AG04450 (cell line): ENCODE data around the gene MMP24OS. TPM values are rescaled to one million over a fixed set of nuclear protein-coding genes. Genes with fewer than 3 reads are reported as not detected.

Experiments
- CTCF ChIA-PET: fragments of 300-600, 350-600 bp; formaldehyde crosslinking; extraction: SDS; loops from one replicate; lab custom pipeline; 2022; ENCODE audit warnings: antibody characterized with exemption, inconsistent platforms; lab: Charles Lee
- POLR2A ChIA-PET: fragments of 350-600 bp; formaldehyde crosslinking; extraction: SDS; loops from one replicate; lab custom pipeline; 2021; ENCODE audit warnings: antibody characterized with exemption, inconsistent platforms; lab: Yijun Ruan, JAX
- DNase-seq: peaks from one replicate; pipeline ENCODE4 v3.0.0-alpha.2; 2011; ENCODE audit warnings: low read depth, low spot score
- H3K27ac ChIP-seq: one replicate; pipeline ENCODE4 v1.5.1; 2012; ENCODE audit warnings: low read depth, low read length, control low read depth
- H3K27me3 ChIP-seq: one replicate; pipeline ENCODE4 v1.6.0; 2012; ENCODE audit warnings: low read length; ENCODE audit not compliant: control insufficient read depth, insufficient read depth
- H3K4me3 ChIP-seq: 2 replicates; pipeline ENCODE4 v1.5.1; 2011; ENCODE audit warnings: mild to moderate bottlenecking, low read depth, low read length, control low read depth
- H3K9me3 ChIP-seq: 2 replicates; pipeline ENCODE4 v1.5.1; 2012; ENCODE audit warnings: low read length; ENCODE audit not compliant: control insufficient read depth, insufficient read depth
- CTCF ChIP-seq: IDR thresholded peaks from 2 replicates; pipeline ENCODE4 v1.5.1; 2011; ENCODE audit warnings: low read depth, low read length, control low read depth, inconsistent platforms
- polyA plus RNA-seq: library from polyadenylated mRNA; depleted of rRNA; stranded (reverse); fragments of >200 nt; gene quantifications from 2 replicates; pipeline ENCODE4 v1.2.3, GENCODE V29; 2011

The MMP24OS gene
- polyA plus RNA-seq, 1 experiment, result 35.3 TPM

GRCh38 chr20:35306931-35307517, 29.1 kb upstream of the MMP24OS start:
- Histone ChIP-seq H3K27me3 (no peaks in the 10 kb centered on the region), H3K27ac (peak overlapping the region; percentile 95), H3K4me3 (no peak overlapping the region), H3K9me3 (no peaks in the 10 kb centered on the region)
- ChIA-PET CTCF (interaction anchor here (0.6 to 7.1 kb wide), 12 partner anchors 10 to 658 kb away, joined by 3 to 120 read pairs (median 4); partner anchors contain the start of gene GDF5), POLR2A (interaction anchor here (1.3 to 1.5 kb wide), 2 partner anchors 29 to 32 kb away, joined by 3 to 5 read pairs; partner anchors contain the start of gene MMP24OS)
- peak; percentile 89 for TF ChIP-seq CTCF
- no peak for DNase-seq

GRCh38 chr20:35305682-35306556, 28.0 kb upstream of the MMP24OS start:
- TF ChIP-seq CTCF, result no peak
- CTCF ChIA-PET, result interaction anchor here (0.6 to 7.1 kb wide), 13 partner anchors 12 to 209 kb away, joined by 3 to 120 read pairs (median 5); partner anchors contain the start of gene GDF5
- Histone ChIP-seq H3K9me3 (no peaks in the 10 kb centered on the region), H3K27ac (peak overlapping the region; percentile 95), H3K27me3 (no peaks in the 10 kb centered on the region), H3K4me3 (no peak overlapping the region)
- DNase-seq, result peak; percentile 99
- POLR2A ChIA-PET, result interaction anchor here (0.7 to 2.6 kb wide), 14 partner anchors 9 to 149 kb away, joined by 3 to 17 read pairs (median 6); partner anchors contain the start of genes CEP250, EIF6 and MMP24OS

- TF ChIP-seq CTCF, result no peak
- no peak for DNase-seq
- Histone ChIP-seq H3K27me3 (no peaks in the 10 kb centered on the region), H3K27ac (peak overlapping the region; percentile 93), H3K9me3 (no peaks in the 10 kb centered on the region), H3K4me3 (no peak overlapping the region)
- POLR2A ChIA-PET, result interaction anchor here (0.6 to 2.6 kb wide), 9 partner anchors 10 to 150 kb away, joined by 3 to 17 read pairs (median 7); partner anchors contain the start of genes CEP250 and EIF6
- CTCF ChIA-PET, result interaction anchor here (0.5 to 7.1 kb wide), 11 partner anchors 10 to 1272 kb away, joined by 3 to 120 read pairs (median 8); partner anchors contain the start of gene GDF5
Measured at GRCh38 chr20:35304956-35305355, 27.0 kb upstream of the MMP24OS start.

- ChIA-PET POLR2A (interaction anchor here (0.6 to 2.6 kb wide), 3 partner anchors 20 to 41 kb away, joined by 6 to 13 read pairs (median 7); partner anchors contain the start of gene EIF6), CTCF (interaction anchor here (0.5 to 7.1 kb wide), 25 partner anchors 9 to 1537 kb away, joined by 3 to 120 read pairs (median 5); partner anchors contain the start of genes CEP250 and GDF5)
- no peak for DNase-seq
- H3K27me3 ChIP-seq, result no peaks in the 10 kb centered on the region
- no peak overlapping the region for H3K4me3 ChIP-seq
- H3K9me3 ChIP-seq, result no peaks in the 10 kb centered on the region
- TF ChIP-seq CTCF, result peak; percentile 94
- H3K27ac ChIP-seq, result peak overlapping the region; percentile 93
Measured at GRCh38 chr20:35303735-35304491, 26.0 kb upstream of the MMP24OS start.
